Right lobe of liver (tissue), 4 donors: ENCODE measurements around the gene ISG15.
A peak's percentile ranks its signal among the peaks of the same experiment; 100 is the strongest.

Experiments used
- CTCF ChIP-seq, 4 donors: fragments of 200-600 bp in 3 of 4; fragments of 450-650 bp in 1 of 4; IDR thresholded peaks; one replicate each; pipeline versions ENCODE4 v1.5.1 to v1.8.0; 2016 to 2022; ENCODE audit warnings: antibody characterized with exemption in 4 of 4, mild to moderate bottlenecking in 2 of 4
- POLR2A ChIP-seq: fragments of 450-650 bp; IDR thresholded peaks from one replicate; pipeline ENCODE4 v1.6.1; 2017; ENCODE audit warnings: antibody characterized with exemption, mild to moderate bottlenecking
- donor health status: DM: no; HTN: no; CAD: no.
- donor health status: DM: no; HTN: no; CAD: no.
- donor health status: DM: no; HTN: yes; CAD: no.

DNA sequence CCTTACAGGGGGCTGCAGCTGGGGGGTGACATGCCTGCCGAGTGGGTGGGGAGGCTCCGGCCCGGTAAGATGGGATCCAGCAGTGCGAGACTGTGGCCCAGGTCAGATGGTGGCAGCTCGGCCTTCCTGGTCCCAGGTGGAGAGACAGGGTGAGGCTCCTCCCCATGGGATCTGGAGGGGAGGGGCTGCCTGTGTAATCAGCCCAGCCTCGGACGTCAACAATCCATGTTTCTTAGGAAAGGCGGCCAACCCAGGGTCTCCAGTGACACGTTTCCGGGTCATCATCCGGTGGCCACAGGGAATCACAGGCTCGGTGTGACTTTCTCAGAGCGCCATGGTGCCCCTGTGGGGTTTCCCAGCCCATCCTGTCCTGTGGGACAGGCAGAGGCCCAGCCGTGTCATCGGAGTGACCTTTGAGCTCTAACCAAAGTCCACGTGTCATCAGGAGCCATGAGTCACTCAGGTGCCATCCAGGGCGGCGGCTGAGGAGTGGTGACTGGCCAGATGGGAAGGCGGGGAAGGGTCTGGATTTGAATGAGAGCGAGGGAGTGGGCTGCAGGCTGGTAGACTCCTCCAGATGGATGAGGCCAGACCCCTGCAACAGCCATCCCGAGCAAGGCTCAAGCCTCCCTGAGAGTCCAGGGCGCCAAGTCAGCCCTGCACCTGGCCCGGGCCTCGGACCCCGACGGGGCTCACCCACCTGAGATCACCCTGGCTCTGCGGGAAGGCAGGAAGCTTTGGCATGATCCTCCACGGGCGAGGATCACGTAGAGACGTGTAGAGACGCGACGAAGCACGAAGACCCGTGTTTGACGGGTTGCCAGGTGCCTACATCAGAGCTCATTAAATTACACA, 6.8 kb upstream of the ISG15 start:
- TF ChIP-seq CTCF (IDR thresholded peaks at IDR 0.05) (no peak), POLR2A (peak; percentile 82)
